Panc1 (cell line): ENCODE results near the gene PLXNA2. TPM values are rescaled to one million over a fixed set of nuclear protein-coding genes. Genes with fewer than 3 reads are reported as not detected.

Experiments
- ATAC-seq: fragments of 200-7000 bp; cut with Tn5 transposase; 2 replicates; pipeline ENCODE4 v1.9.1; 2020; ENCODE audit warnings: mild to moderate bottlenecking, moderate library complexity
- BruUV-seq: library from RNA; stranded (reverse); fragments of 400-500 nt; replicated peaks from 2 replicates; lab custom pipeline; 2021; lab: Mats Ljungman, UMichigan
- CTCF ChIA-PET: fragments of 300-600 bp; sonication (Branson Sonifier 250); formaldehyde crosslinking; loops from one replicate; lab custom pipeline; 2022; ENCODE audit warnings: antibody characterized with exemption; lab: Charles Lee
- POLR2A ChIA-PET: fragments of 300-600 bp; sonication (Branson Sonifier 250); formaldehyde crosslinking; loops from one replicate; lab custom pipeline; 2022; ENCODE audit warnings: antibody characterized with exemption; lab: Charles Lee
- DNase-seq: peaks from one replicate; pipeline ENCODE4 v3.0.0-alpha.2; 2010; ENCODE audit warnings: low read depth, low spot score
- H3K27ac ChIP-seq: 2 replicates; pipeline ENCODE4 v1.5.1; 2011; ENCODE audit warnings: mild to moderate bottlenecking, low read length, inconsistent platforms
- H3K27me3 ChIP-seq: fragments of 200-500 bp; sonication (Bioruptor generic); 2 replicates; pipeline ENCODE4 v1.6.0; 2014; ENCODE audit warnings: low read length, inconsistent platforms; ENCODE audit not compliant: control insufficient read depth, insufficient read depth
- H3K36me3 ChIP-seq: fragments of 200-500 bp; sonication (Bioruptor generic); 2 replicates; pipeline ENCODE4 v1.5.1; 2014; ENCODE audit warnings: inconsistent platforms, mild to moderate bottlenecking, low read length, moderate library complexity; ENCODE audit not compliant: control insufficient read depth, insufficient read depth
- H3K4me1 ChIP-seq: 2 replicates; pipeline ENCODE4 v1.5.1; 2011; ENCODE audit warnings: inconsistent platforms, mild to moderate bottlenecking, low read length, moderate library complexity; ENCODE audit not compliant: control insufficient read depth, insufficient read depth
- H3K4me3 ChIP-seq, 2 experiments: 2 replicates each; pipeline ENCODE4 v1.5.1; 2011 to 2012; ENCODE audit warnings: low read depth in 2 of 2, low read length in 2 of 2, mild to moderate bottlenecking in 2 of 2, inconsistent platforms in 1 of 2, moderate library complexity in 1 of 2
- H3K9me3 ChIP-seq: fragments of 200-500 bp; sonication (Bioruptor generic); 2 replicates; pipeline ENCODE4 v1.5.1; 2014; ENCODE audit warnings: low read depth, mild to moderate bottlenecking, inconsistent platforms, low read length, moderate library complexity; ENCODE audit not compliant: control insufficient read depth, insufficient read depth
- POLR2AphosphoS5 ChIP-seq: IDR thresholded peaks from 2 replicates; pipeline ENCODE4 v1.6.1; 2012; ENCODE audit warnings: mild to moderate bottlenecking, low read depth, low read length, moderate library complexity
- SIN3A ChIP-seq: IDR thresholded peaks from 2 replicates; pipeline ENCODE4 v1.6.1; 2012; ENCODE audit warnings: low read depth, mild to moderate bottlenecking, low read length, moderate library complexity, borderline replicate concordance; ENCODE audit not compliant: insufficient read depth
- TCF7L2 ChIP-seq: IDR thresholded peaks from 2 replicates; pipeline ENCODE4 v1.6.1; 2011; ENCODE audit warnings: mild to moderate bottlenecking, low read depth, low read length, inconsistent platforms
- in situ Hi-C: cut with HindIII; loops from 2 replicates; pipeline ENCODE4 v1.10.0; 2016; ENCODE audit warnings: low sequenced_read_pairs, low pct_unique_long_range_greater_than_20kb
- intact Hi-C: fragments of 100-400 bp; cut with micrococcal nuclease; formaldehyde crosslinking; loops from one replicate; pipeline ENCODE4 v1.10.0; 2022; ENCODE audit not compliant: unreplicated experiment
- total RNA-seq: library from RNA; stranded (reverse); gene quantifications from one replicate; pipeline ENCODE4 v1.2.1, GENCODE V29; 2021; ENCODE audit not compliant: unreplicated experiment
- TF ChIP-seq, protein P1 (sequence below), 2 experiments: IDR thresholded peaks; 2 replicates each; pipeline ENCODE4 v1.6.1; 2011 to 2012; ENCODE audit warnings: low read depth in 2 of 2, control low read depth in 1 of 2, low read length in 1 of 2, mild to moderate bottlenecking in 1 of 2, moderate library complexity in 1 of 2; ENCODE audit not compliant: insufficient read depth in 1 of 2
- TF ChIP-seq, protein P2 (sequence below): fragments of 450-650 bp; IDR thresholded peaks from 2 replicates; pipeline ENCODE4 v1.5.1; 2017; ENCODE audit warnings: mild to moderate bottlenecking

PLXNA2 gene
- total RNA-seq, 1 experiment from 2014 or later = 0.98 TPM

DNA sequence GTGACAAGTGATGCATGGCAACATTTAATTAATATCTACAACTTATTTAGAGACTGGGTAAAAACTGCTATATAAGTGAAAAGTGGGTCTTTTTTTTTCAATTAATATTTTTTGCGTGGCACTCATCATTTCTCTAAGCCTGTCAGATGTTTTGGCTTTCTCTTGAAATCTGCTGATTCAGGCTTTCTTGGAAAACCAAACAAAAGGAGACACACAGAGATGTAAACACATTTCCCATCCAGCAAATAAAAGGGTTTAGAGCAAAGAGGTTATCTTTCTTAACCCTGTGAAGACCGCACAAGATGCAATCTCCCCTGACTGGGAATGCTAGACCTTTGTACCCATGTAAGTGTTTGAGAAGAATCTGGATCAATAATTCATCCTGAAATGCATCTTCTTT, 48.7 kb upstream of the PLXNA2 start:
- ATAC-seq (no peak), DNase-seq (no peak)
- BruUV-seq = no TSS peak
- intact Hi-C loops (no loop called here), in situ Hi-C loops (no loop called here)
- Histone ChIP-seq H3K36me3 (no peaks in the 10 kb centered on the region), H3K4me3 (no peak overlapping the region), H3K4me1 (no peaks in the 10 kb centered on the region), H3K27ac (no peak overlapping the region), H3K9me3 (no peaks in the 10 kb centered on the region), H3K27me3 (peaks cover 8% of the 10 kb centered on the region)
- POLR2A ChIA-PET = no interaction called here
- TF ChIP-seq TCF7L2 = no peak
- TF ChIP-seq POLR2AphosphoS5 = no peak
- no peak for TF ChIP-seq SIN3A
- TF ChIP-seq, protein P1, sequence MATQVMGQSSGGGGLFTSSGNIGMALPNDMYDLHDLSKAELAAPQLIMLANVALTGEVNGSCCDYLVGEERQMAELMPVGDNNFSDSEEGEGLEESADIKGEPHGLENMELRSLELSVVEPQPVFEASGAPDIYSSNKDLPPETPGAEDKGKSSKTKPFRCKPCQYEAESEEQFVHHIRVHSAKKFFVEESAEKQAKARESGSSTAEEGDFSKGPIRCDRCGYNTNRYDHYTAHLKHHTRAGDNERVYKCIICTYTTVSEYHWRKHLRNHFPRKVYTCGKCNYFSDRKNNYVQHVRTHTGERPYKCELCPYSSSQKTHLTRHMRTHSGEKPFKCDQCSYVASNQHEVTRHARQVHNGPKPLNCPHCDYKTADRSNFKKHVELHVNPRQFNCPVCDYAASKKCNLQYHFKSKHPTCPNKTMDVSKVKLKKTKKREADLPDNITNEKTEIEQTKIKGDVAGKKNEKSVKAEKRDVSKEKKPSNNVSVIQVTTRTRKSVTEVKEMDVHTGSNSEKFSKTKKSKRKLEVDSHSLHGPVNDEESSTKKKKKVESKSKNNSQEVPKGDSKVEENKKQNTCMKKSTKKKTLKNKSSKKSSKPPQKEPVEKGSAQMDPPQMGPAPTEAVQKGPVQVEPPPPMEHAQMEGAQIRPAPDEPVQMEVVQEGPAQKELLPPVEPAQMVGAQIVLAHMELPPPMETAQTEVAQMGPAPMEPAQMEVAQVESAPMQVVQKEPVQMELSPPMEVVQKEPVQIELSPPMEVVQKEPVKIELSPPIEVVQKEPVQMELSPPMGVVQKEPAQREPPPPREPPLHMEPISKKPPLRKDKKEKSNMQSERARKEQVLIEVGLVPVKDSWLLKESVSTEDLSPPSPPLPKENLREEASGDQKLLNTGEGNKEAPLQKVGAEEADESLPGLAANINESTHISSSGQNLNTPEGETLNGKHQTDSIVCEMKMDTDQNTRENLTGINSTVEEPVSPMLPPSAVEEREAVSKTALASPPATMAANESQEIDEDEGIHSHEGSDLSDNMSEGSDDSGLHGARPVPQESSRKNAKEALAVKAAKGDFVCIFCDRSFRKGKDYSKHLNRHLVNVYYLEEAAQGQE (IDR thresholded peaks at IDR 0.05; ENCODE audit: insufficient read depth in 1 of 2, low read depth in 2 of 2, low read length in 1 of 2) = no peak
- TF ChIP-seq, protein P2, sequence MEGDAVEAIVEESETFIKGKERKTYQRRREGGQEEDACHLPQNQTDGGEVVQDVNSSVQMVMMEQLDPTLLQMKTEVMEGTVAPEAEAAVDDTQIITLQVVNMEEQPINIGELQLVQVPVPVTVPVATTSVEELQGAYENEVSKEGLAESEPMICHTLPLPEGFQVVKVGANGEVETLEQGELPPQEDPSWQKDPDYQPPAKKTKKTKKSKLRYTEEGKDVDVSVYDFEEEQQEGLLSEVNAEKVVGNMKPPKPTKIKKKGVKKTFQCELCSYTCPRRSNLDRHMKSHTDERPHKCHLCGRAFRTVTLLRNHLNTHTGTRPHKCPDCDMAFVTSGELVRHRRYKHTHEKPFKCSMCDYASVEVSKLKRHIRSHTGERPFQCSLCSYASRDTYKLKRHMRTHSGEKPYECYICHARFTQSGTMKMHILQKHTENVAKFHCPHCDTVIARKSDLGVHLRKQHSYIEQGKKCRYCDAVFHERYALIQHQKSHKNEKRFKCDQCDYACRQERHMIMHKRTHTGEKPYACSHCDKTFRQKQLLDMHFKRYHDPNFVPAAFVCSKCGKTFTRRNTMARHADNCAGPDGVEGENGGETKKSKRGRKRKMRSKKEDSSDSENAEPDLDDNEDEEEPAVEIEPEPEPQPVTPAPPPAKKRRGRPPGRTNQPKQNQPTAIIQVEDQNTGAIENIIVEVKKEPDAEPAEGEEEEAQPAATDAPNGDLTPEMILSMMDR = no peak
- CTCF ChIA-PET = no interaction called here

GRCh38 chr1:208291923-208292711, 47.9 kb upstream of the PLXNA2 start:
- Histone ChIP-seq H3K36me3 (no peaks in the 10 kb centered on the region), H3K27me3 (peaks cover 8% of the 10 kb centered on the region), H3K4me3 (no peak overlapping the region), H3K4me1 (no peaks in the 10 kb centered on the region), H3K9me3 (no peaks in the 10 kb centered on the region), H3K27ac (no peak overlapping the region)
- DNase-seq (no peak), ATAC-seq (no peak)
- POLR2A ChIA-PET = no interaction called here
- no TSS peak for BruUV-seq
- TF ChIP-seq SIN3A (no peak), POLR2AphosphoS5 (no peak), TCF7L2 (no peak)
- TF ChIP-seq, protein P2 = no peak
- TF ChIP-seq, protein P1 (IDR thresholded peaks at IDR 0.05; ENCODE audit: insufficient read depth in 1 of 2, low read depth in 2 of 2, low read length in 1 of 2) = no peak
- in situ Hi-C loops = no loop called here
- intact Hi-C loops = no loop called here
- CTCF ChIA-PET = no interaction called here
